SW480 (cell line): ENCODE measurements around the gene PRPH2.
"Not testable (repeated sequence)": the region's sequence is repeated elsewhere in the genome, so short reads cannot be mapped to it uniquely, and the experiment has no call there.

Experiments used
- DNase-seq: peaks from one replicate; pipeline ENCODE4 v3.0.0-alpha.2; 2016; ENCODE audit warnings: low spot score

Gene PRPH2

DNA sequence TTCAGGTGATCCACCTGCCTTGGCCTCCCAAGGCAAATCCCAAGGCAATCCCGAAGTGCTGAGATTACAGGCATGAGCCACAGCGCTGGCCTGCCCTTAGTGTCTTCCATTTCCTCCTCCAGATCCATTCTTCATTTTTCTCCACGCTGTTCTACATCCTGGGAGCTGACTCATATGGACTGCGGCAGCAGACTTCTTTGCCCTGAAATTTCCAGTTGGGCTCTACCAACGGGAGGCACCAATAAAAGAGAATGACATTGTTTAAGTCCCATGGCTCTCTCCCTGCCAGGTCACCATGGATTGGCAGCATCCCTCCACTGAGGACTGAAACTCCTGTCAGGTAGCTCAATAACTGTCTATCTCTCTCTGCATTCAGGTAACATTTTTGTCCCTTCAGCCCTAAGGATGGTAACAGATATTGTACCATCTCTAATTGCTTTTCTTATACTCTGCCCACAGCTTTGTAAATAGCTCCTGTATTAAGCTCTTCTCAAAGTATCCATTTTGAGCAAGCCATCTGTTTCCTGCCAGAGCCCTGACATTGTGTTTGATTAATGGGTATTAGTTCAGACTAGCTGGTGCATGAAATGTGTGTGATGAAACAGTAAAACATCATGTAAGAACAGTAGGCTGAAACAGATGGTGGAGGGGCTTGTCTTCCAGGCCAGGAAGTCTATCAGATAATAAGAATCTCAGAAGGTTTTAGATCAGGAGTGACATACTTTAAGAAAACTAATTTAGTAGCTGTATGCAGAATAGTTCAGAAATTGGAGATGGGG lies 19.9 kb upstream of the PRPH2 start:
- no peak for DNase-seq

DNA sequence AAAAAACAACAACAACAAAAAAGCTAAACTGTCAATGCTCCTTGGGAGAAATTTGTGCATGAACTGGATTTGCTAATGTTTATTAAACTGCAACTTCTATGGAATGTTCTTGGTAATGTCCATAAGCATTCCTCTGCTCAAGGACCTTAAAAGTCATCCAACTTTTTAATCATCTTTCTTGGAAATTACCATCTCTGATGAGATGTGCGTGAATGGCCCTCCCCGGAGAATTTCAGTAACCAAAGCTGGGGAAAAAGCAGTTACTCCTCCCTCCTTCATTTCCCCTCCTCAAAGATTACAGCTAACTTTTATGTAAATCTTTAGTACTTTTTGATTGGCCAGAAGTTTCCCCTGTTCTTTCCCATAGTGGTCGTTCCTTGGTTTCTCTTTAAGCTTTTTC lies 18.3 kb upstream of the PRPH2 start:
- DNase-seq, result no peak

DNA sequence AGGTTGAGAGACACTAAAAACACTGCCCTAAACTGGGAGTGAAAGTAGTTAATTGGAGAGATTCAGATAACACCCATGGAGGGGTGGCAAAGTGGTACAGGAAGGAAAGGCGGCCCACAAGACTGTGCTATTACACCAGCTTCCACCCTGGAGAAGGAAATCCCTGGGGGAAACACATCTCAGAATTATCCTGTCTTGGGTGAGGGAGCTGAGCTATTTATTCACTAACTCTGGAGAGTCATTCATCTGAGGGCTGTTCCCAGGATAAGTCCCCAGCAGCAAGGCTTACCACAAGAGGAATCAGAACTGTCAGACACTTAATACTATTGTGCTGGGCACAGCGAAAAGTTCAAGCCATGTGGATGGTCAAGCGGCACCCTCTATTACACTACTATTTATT lies 13.6 kb upstream of the PRPH2 start:
- no peak for DNase-seq

GRCh38 chr6:42733867-42734481 lies 11.6 kb upstream of the PRPH2 start:
- not testable (repeated sequence) for DNase-seq

GRCh38 chr6:42729731-42730130 lies 7.3 kb upstream of the PRPH2 start:
- DNase-seq, result no peak

- no peak for DNase-seq
Measured at GRCh38 chr6:42727627-42728026, 5.2 kb upstream of the PRPH2 start.

DNA sequence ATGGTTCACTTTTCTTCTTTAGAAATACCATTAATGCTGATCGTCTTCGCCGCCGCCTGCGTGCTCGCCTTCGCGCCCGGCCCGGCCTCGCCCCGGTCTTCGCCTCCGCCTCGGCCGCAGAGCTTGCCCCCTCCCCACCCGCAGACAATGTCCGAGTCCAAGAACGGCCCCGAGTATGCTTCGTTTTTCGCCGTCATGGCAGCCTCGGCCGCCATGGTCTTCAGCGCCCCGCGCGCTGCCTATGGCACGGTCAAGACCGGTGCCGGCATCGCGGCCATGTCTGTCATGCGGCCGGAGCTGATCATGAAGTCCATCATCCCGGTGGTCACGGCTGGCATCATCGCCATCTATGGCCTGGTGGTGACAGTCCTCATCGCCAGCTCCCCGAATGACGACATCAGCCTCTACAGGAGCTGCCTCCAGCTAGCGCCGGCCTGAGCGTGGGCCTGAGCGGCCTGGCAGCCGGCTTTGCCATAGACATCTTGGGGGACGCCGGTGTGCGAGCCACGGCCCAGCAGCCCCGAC lies 4.8 kb upstream of the PRPH2 start:
- DNase-seq, result no peak

- peak; percentile 74 for DNase-seq
Measured at GRCh38 chr6:42726485-42727086, 4.2 kb upstream of the PRPH2 start.

- no peak for DNase-seq
Measured at GRCh38 chr6:42726026-42726425, 3.6 kb upstream of the PRPH2 start.

DNA sequence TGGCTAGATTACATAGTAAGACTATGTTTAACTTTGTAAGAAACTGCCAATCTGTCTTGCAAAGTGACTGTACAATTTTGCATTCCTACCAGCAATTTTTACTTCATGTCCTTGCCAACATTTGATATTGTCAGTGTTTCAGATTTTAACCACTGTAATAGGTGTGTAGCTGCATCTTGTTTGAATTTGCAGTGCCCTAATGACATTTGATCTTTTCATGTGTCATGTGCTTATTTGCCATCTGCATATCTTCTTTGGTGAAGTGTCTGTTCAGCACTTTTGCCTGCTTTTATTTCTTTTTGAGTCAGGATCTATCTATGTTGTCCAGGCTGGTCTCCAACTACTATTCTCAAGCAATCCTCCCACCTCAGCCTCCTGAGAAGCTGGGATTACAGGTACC lies 2.4 kb upstream of the PRPH2 start:
- no peak for DNase-seq

DNA sequence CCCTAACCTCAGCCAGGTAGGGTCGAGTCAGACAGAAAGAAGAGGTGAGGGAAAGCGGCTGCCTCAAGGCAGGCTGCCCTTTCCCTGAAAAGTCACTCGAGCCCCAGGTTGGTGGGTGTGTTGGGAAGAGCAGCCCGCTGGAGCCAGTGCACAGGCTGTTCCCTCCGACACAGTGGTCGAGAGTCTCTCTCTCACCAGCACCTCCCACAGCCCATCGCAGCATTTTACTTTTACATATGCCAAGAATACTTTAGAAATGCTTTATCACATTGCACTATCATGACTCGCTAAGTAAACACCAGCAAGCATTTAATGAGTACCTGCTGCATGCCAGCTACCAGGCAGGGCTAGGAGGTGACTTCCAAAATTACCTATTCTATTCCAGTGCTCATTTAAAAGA lies 1.7 kb downstream of the PRPH2 start:
- no peak for DNase-seq

GRCh38 chr6:42715871-42716270 lies 6.5 kb downstream of the PRPH2 start:
- DNase-seq, result no peak

GRCh38 chr6:42714098-42714761 lies 8.2 kb downstream of the PRPH2 start:
- peak; percentile 30 for DNase-seq

GRCh38 chr6:42711930-42712329 lies 10.5 kb downstream of the PRPH2 start:
- no peak for DNase-seq

DNA sequence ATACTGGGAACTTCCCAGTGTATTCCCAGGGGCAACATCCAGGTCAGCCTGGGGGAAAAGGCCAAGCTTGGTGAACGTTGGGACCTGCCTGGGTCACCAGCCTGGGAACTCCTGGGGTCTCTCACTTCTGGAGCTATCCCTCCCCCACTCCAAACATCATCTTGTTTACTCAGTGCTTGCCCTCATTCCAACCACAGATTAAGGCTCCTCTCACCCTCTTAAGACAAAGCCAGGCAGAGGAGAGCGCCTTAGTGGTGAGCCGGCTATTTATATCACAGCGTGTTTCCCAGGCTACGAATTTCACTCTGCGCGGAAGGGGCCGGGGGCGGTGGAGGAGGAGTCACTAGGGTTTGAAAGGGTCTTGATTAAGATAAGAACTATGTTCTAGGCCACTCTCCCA lies 12.1 kb downstream of the PRPH2 start:
- no peak for DNase-seq

GRCh38 chr6:42709871-42710270 lies 12.5 kb downstream of the PRPH2 start:
- DNase-seq, result no peak

DNA sequence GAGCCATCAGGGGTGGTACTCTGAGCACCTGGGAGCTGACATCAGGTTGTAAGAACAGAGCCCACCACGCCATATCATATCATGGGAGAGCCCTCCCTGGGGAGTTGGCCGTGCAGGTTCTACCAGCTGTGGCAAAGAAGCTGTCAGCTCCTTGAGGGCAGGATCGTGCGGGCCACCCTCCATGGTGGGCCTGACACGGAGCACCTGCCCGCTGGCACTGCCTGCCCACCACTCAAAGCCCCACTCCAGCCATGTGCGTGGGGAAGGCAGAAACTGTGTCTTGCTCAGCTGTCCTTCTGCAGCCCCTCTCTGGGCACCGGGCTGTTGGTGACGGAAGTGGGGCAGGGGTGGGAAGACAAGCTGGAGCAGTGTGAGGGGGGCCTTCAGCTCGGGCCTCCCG lies 14.3 kb downstream of the PRPH2 start:
- DNase-seq, result no peak

- no peak for DNase-seq
Measured at GRCh38 chr6:42707595-42707994, 14.8 kb downstream of the PRPH2 start.

GRCh38 chr6:42704937-42705374 lies 17.4 kb downstream of the PRPH2 start:
- no peak for DNase-seq

DNA sequence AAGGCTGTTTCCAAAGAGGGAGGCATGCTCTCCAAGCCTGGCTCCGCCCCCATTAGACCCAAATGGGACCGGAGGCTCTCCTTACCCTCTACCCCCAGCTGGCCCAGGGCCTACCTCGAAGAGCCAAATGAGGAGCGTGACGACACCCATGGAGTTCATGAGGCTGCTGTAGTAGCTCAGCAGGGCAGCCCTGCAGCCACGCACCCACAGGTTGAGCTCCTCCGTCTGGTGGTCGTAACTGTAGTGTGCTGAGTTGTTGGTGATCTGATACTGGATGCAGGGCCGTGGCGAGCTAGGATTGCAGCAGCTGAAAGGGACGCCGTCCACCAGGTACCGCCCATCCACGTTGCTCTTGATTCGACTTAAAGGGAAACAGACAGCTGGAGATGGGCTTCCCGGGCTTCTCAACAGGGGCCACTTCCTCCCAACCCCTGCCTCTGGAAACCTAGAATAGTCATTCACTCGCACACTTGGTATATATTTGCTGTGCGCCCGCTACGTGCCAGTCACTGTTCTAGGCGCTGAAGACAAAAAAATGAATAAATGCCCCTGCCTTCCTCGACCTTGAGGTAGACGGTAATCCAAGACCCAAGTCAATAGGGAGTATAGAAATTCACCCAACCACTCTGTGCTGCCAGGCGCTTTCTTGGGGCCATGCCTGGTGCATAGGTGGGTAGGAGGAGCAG lies 18.0 kb downstream of the PRPH2 start:
- DNase-seq, result no peak

- not testable (repeated sequence) for DNase-seq
Measured at GRCh38 chr6:42702786-42703185, 19.6 kb downstream of the PRPH2 start.

- DNase-seq, result peak; percentile 68
Measured at GRCh38 chr6:42702200-42702599, 20.2 kb downstream of the PRPH2 start.
